Anterior cingulate cortex (tissue), 58 donors: Measurements from ENCODE around the gene CACYBP.

Experiments
- DNase-seq, 58 donors: peaks; one replicate each; lab custom pipeline; 2025; lab: John Stamatoyannopoulos, UW

CACYBP gene, protein sequence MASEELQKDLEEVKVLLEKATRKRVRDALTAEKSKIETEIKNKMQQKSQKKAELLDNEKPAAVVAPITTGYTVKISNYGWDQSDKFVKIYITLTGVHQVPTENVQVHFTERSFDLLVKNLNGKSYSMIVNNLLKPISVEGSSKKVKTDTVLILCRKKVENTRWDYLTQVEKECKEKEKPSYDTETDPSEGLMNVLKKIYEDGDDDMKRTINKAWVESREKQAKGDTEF

DNA sequence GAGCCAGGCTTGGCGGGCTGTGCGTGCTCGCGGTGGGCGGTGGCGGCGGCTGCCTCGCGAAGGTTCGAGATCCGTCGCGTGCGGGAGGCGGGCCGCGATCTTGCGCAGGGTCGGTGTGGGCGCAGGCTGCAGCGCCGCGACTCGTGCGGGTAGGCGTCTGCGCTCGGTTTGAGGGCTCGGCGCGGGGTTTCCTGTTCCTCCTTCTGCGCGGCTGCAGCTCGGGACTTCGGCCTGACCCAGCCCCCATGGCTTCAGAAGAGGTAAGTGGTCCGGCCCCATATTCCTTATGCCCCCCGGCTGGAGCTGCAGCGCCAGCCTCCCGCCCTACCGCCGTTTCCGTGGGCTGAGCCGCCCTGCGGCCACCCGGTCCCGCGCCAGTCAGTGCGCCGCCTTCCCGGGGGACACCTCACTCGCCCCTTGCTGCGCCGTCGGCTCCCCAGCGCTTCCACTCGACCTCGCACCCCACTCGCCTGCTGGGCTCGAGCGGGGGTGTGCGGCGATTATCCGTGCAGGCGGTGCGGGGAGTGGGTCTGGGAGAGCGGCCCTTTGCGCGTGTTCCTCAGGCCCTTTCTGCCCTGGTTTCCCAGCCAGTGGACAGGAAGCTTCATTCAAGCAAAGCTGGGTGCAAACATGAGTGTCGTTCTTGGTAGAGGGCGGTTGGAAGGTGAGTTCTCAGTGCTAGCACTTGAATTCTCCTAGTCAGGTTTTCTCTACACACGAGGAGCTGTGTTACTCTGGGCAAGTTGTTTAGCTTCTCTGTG, at the start of gene CACYBP:
Gene CACYBP, plus strand, starts transcription at position 12 of the 761 bp plus-strand sequence. Its CDS starts 234 bp downstream, at position 246.
- peak in 31 of 58 donors; percentile 46 to 79 (median 64) for DNase-seq

DNA sequence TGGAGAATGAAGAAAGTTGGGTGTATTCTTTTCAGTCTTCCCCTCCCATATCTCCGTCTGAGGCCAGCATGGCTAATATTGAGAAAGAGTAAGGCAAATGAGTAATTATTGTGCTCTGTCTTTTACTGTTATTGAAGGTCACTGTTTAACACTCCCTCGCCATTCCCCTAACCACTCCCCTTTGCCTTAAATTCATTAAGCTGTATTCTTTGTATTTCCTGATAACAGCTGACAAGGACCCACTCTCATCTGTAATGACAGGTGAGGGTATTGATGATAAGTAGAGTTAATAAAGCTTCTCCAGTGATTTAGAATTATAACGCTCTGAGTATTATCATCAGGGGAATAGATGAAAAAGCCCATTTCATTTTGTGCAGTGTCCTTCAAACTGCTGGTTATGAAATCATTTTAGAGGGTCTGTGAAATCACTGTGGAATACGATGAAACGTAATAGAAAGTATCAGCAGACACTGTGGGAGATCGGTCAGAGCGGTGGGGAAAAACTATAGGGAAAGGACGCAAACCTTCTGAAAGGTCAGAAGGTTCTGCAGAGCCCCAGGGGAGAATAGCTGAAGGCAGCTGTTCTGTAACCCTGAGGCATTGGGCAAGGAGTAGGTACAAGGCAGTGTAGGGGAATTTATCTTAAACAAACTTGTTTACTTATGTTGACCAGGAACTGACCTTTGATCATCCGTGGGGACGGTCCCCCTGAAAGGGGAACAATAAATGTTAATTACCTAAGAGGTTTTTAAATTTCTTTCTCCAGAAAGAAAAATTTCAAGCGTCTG, 46.3 kb upstream of the CACYBP start:
- no peak for DNase-seq

DNA sequence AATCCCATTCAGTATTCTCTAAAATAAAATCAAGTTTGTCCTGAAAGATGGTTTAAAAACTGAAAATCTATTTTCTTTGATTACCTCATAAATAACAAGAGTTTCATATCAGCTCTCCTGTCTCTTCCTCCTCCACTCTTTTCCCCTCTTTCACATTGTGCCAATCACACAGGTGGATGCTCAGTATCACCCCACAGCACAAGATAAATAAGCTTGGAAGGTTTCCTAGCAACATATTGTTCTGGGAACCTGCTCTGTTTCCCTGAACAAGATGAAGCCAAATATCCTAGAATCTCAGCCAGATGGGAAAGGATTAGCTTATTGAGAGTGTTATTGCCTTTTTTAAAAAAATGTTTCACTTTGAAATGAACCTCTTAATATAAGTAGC, 45.7 kb upstream of the CACYBP start:
- no peak for DNase-seq

DNA sequence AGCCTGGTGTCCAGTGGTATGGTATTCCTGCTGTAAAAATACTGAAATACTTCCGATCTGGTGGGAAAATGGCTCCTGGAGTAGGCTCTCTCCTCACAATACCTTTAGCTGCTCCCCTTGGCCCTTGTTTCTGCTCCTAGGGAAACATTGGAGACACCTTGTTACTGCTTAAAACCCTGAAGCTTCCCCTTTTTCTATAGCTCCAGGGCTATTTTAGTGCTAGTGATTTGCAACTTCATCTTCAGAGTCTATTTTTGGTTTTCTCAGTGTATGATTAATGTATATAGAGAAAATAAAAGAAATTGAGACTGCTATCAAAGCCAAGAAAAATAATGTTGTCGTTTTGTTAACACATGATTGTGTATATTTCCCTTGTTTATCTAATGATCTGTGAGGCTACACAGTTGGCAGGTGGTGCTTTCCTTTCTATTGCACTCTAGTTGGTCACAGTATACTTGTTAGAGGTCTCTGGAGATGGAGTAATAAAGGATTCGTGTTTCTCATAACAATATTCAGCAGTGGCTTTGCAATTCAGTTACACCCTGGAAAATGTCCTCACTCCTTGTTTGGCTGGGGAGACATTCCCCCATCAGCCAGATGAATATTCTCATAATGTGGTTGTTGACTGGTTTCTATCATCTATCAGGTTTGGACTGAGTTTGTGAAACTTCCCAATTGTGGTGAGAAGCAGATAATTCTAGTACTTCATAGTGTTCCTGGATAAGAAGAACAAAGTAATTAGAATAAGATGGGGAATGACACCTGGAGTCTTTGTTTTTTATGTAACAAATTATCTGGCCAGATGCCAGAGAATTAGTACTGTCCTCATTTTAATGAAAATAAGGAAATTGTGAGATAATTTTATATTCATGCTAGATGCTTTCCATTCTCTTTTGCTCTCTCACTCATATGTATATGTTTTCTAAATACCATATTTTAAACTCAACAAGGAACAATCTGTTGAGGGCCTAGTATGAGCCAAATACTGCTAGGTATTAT, 44.8 kb upstream of the CACYBP start:
- DNase-seq = no peak

DNA sequence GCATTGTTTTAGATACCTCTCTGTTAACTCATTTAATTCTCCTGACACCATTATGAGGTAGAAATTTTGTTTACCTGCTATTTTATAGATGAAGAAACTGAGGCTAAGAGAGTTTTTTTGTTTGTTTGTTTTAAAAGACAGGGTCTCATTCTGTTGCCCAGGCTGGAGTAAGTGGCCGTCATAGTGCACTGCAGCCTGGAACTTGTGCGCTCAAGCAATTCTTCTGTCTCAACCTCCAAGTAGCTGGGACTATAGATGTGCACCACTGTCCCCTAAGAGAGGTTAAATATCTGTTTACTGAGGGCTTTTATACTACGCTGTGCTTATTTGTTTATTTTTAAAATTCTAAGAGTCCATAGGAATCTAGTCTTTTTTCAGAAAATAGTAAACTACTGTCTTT, 43.7 kb upstream of the CACYBP start:
- DNase-seq = no peak

DNA sequence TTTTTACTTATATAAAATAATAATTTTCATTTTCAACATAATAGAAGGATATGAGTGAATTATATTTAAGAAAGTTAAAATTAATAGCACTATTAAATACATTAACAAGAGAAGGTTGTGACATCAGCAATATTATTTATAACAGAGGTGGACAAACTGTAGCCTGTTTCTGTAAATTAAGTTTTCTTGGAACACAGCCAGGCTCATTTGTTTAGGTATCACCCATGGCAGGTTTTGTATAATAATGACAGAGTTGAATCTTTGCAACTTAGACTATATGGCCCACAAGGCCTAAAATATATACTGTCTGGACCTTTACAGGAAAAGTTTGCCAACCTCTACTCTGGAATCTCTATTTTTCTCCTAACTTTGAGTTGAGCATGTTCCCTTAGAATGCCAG, 42.8 kb upstream of the CACYBP start:
- DNase-seq = no peak

DNA sequence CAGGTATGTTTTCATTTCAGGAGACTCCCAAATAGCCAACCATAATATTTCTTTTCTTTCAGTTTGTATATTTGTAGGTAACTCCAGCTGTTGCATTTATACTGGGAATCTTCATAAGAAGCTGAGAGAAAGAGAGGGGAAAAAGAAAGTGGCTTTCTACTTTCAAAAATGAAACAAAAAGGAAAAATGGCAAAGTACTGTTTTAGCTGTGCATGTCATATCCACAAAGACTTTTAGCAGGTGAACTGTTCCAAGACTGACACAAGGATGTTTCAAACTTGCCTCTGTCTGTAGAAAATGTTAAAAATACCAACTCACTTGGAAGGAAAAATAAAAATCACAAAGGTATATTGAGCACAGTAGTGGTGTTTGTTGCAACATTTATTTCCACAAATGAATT, 41.9 kb upstream of the CACYBP start:
- DNase-seq = no peak

DNA sequence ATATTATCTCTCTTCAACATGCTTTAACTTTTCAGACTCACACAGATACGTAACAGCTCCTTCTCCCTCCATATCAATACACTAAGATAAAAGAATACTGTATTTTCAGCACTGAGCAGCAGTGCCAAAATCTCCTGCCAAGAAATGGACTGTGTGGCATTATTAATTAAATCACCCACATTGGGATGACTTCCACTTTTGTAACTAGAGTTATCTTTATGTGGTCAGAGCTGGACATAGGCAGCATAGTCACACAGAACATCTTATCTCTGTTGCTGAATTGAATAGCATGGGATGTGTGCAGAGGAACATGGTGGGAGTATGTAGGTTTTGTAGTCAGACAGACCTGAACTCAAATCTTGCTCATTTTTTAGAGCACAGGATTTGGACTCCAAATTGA, 41.4 kb upstream of the CACYBP start:
- DNase-seq = peak in 1 of 58 donors; percentile 5

DNA sequence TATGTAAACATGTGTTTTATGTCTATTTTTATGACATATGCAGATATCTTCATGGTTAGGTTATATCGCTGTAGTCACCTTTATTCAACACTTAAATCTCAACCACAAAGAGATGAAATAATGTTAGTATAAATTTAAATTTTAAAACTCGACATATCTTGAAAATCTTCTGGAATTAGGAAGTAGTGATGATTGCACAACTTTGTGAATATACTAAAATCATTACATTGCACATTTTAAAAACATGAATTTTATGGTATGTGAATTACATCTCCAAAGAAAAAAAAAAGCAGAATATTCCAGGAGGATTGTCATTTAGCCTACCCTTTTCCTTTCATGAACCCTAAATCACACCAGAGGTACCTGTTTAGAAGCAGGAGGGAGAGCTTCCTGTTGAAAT, 39.4 kb upstream of the CACYBP start:
- no peak for DNase-seq

DNA sequence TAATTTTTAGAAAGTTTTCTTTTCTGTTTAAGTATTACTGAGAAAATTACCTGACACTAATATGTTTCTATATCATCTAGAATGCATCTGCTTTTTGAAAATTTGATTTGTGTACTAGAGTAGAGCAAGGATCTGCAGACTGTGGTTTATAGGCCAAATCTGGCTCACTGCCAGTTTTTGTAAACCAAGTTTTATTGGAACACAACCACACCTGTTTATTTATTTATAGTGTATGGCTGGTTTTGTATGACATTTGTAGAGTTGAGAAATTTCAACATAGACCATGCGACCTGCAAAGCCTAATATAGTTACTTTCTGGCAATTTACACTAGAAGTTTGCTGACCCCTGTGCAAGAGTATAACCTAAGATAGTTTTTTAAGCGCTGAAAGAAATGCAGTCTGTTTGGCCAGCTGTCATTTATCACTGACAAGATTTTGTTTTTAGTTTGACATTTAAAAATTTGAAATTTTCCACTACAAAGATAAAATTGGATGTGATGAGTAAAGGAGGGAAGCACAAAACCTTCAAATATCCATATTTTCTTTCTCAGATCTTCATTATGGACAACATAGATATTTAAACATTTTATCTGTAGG, 36.1 kb upstream of the CACYBP start:
- no peak for DNase-seq

DNA sequence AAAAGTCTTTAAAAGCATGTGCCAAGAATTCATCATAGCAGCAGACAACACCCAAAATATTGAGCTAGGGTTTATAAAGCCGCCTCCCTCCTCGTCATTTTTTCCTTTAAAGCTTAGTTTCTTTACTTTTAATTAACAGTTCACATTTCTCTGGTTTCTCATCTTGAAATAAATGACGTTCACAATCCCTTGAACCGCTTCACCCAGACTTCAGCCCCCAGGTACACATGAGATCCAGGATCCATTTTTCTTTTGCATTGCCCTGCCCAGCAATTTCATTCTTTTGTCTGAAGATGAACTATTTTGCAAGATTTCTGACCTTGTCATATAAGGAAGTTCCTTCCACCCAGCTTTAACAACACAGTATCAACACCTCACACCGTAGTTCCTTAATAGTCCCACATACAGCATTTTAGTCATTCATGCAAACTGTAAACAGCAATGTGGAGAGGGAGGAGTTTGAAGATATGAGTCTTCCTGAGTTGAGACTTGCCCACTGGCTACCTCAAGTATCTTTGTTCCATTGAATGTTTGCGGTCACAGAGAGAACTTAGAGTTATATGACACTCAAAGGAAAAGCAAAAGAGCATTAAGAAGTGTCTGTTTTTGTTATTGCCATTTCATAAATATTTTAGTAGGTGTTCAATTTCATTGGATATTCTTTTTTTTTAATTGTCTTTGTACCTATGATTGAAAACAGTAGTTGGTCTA, 35.3 kb upstream of the CACYBP start:
- no peak for DNase-seq

DNA sequence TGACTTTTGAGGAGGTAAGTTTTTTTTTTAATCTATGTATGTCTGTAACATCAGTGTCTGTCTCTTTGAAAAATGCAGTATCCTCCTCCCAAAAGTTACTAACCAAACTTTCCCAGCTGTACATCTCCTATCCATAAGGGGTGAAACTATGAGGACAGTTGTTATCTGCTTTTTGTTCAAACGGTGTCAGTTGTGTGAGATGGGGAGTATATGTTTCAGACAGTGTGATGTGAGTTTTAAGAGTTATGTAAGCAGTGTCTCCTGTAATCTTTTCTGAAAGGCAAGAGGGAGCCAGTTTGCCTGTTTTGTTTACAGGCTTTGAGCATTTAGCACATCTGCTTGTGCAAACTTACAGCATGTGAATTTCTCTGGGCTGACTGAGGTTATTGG, 34.8 kb upstream of the CACYBP start:
- DNase-seq = peak in 2 of 58 donors; percentile 21 to 29

DNA sequence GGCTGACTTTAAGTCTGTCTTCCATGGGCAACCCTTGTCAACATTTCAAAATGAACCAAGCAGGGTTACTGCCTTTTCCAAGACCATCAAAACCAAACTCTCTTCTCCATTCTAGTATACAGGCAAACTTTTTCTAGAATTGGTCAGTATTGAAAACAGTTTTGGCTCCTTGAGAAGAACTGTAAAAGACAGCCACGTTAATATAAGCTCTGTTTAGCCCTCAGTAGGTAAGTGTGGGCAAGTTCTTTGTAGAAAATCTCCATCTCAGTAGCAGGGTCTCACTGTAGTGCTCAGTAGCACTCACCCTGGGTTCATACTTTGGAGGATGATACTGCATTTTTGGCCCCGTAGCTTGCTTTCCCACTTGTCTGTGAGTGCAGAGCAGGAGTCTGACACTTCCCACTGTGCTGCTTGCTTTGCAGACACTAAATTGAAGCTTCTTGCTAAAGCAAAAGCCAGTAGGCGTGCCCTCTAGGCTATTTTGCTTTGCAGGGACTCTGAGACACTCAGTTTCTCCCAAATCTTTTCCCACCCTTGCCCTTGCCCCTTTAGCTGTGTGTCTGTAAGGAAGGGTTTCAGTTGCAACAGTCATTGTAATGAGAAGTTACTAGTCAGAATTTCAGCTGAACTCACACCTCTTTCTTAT, 34.3 kb upstream of the CACYBP start:
- peak in 17 of 58 donors; percentile 13 to 53 (median 24) for DNase-seq

DNA sequence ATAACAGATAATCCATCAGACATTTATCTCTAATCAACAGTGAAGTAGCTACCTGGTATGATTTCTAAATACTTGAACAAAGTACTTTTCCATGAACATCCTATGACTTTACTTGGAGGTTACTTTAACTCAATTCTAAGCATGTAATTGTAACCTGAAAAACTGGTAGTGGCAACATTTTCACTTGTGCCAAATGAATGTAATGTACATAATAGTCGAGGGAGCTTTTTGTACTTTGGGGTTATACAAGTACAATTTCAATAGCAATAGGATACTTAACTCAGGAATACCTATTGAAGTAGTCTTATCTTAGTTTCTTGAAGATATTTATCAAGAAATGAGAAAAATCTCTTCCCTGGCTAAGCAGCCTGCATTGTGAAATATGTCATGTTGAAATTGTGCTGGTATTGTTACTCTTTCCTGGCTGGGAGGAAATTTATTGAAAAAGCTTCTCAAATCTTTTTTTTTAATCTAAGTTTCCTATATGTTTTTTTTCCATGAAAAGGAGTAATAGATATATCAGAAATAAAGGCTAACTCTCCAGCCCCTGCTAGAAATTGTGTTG, 33.7 kb upstream of the CACYBP start:
- DNase-seq = no peak

DNA sequence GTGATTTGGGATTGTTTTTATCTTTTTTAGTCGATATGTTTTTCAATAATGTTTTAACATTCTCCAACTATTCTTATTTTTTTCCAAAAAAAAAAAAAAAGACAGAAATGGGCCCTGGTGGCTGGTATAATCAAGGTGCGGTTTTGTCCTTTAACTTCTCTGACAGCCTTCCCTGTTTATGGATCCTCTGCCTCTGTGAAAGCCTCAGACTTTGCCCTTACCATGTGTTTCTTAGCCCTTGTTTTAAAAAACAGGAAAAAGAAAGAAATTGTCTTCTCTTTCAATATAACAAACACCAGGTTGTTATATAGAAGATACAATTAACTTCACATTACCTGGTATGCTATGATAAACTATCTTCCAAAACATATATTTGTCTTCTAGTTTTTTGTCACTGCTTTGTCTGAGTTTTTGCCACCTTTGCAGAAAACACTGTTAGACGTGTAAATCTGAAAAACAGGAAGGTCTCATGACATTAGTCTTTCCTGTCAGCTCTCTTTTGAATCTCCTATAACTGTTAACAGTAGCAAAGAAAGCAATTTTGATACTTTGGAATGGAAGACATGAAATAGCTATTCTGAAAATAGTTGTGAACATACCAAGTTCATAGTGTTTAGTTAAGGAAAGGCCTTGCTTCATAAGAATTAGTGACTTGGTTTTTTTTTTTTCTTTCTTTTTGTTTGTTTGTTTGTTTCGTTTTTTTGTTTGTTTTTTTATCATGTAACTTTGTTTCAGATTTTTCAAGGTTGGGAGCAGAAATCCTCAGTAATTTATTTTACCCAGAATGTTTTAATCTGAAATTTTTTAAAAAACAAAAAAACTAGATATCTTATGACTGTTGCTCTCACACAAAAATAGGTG, 31.7 kb upstream of the CACYBP start:
- DNase-seq = no peak

DNA sequence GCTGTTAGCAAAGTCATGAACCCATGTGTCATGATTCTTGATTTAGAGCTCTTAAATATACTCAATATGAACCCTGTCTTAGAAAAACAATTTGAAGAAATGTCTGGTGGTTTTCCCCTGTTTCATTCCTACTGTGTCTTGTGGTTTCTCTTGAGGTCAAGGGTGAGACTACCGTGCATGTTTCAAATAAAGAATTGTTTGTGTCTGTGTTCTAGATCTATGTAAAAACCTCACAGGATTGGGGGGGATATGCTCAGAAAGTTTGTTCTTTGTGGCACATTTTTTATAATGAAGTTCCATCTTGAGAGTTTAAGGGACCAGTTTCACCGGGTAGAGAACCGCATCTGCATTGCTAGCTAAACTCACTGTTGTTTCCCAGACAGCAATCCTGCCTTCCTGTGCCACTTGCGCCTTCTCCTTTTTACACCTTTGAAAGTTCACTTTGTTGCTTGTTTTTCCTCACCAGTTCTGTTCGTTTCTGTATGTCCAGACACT, 30.9 kb upstream of the CACYBP start:
- no peak for DNase-seq

DNA sequence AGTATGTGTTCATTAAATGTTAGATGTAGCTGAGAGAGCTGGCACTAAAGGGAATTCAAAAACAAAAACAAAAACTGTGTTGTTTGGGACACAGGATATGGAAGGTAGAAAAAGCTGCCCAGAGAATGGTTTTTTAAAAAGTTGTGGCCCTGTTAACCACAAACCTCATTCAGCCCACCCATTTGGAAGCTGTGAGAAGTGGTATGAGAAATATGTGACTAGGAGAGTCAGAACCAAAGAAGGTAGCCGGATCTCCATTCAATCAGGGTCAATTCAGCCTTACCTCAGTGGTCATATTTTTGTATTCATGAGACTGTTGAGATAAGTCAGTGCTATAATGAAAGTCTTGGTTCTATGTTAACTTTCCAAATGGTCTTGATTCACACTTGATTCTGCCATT, 29.8 kb upstream of the CACYBP start:
- no peak for DNase-seq
